ENCODE results near the gene TRAM2.

GRCh38 chr6:52511572-52512151 is 65.2 kb downstream of the TRAM2 start:
- TF ChIP-seq EP300 (IDR thresholded peaks at IDR 0.05) (no peak), CTCF (IDR thresholded peaks at IDR 0.05) (no peak), POLR2A (IDR thresholded peaks at IDR 0.05) (no peak)

Measured in tibial nerve (tissue), 4 donors.